RPMI7951 (cell line): ENCODE data around the gene MEF2B. TPM values are rescaled to one million over a fixed set of nuclear protein-coding genes. Genes with fewer than 3 reads are reported as not detected.
"Not testable (repeated sequence)": the region's sequence is repeated elsewhere in the genome, so short reads cannot be mapped to it uniquely, and the experiment has no call there.

Experiments used
- DNase-seq: peaks from one replicate; pipeline ENCODE4 v3.0.0-alpha.2; 2012; ENCODE audit warnings: low read depth
- total RNA-seq: library from RNA; depleted of rRNA; stranded (reverse); fragments of >200 nt; shearing (Covaris generic); gene quantifications from 2 replicates; pipeline ENCODE4 v1.2.3, GENCODE V29; 2014

MEF2B gene
- total RNA-seq, 1 experiment from 2014 or later: not detected

DNA sequence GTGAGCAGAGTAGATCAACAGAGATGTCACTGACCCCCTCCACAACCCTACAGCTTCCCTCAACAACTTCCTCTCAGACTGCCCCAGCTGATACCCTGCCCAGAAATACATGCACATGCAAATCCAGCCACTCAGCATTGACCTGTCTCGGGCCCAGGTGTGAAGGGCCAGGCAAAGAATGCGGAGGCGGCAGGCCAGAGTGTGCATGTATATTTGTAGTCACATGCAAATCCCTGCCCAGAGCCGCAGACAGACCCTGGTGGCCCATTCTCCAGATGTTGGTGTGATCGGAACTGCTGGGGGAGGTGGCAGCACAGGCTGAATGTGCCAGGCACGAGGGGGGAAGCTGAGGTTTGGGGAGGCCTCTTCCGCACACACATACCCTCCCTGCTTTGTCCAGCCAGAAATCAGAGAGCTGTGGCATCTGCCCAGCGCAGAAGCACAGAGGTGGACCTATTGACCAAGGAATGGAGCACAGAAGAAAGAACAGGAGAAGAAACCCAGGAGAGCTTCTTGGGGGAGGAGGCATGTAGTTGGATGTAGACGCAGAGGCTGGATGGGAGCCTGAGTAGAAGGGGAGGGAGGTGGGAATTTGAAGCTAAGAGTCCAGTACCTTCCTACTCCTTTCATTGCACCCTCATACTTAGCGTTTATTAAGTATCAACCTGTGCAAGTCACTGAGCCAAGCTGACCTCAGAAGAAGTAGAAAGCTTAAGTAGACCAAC is 14.4 kb downstream of the MEF2B start:
- DNase-seq: no peak

DNA sequence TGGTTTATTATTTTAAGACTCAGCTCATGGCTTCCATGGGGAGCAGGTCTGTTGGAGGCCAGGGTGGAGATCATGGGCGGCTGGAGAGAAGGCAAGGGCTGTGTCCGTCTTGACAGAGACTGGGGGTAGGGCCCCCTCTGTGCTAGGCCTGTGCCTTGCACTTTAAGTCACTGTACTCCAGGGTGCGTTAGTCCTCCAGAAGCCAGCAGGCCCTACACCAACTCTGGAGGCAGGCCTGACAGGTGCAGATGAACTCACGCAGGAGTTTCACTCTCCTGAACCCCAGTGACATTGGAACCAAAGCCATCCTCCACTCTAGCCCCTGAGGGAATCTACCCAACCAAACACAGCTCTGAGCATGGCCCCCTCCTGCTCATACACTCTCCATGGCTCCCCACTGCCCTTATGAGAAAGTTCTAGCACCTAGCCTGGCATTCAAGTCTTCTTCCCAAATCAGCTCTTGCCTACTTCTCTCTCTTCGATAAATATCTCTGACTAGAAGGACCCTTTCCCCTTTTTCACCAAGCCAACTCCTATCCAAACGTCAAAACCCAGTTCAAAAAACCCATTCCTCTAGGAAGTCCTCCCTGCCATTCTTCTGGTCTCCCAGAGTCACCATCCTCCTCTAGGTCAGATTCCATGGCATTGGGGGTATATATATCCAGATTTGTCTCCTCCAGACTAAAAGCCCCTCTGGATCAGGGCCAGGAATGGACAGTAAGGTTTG is 15.1 kb downstream of the MEF2B start:
- no peak for DNase-seq

DNA sequence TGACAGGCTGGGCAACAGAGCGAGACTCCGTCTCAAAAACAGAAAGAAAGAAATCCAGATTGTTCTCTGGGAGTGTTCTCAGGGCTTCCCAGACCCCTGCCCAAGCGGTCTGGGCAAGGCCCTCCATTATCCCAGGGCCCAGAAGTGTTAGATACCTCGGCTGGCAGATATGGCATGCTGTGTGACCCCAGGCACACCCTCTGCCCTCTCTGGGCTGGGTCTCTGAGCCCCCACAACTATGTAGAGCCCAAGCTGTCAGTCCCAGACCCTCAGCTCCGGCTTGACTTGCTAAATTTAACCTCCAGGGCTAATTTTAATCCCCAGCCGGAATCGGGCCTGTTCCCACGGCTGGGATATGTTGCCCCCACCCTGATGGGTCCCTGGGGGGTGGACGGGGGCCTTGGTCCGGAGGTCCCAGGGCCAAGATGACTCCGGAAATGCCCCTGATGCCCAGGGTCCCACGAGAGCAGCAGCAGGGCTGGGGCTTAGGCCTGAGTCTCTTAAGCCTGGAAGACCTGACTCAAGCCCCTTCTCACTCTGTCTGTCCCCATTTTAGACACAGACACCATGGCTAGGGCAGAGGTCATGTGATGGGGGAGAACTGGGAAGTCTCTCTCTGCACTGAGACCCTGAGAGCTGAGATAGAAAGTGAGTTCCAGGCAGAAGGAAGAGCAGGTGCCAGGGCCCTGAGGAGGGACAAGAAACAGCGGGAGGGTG is 17.2 kb downstream of the MEF2B start:
- no peak for DNase-seq

DNA sequence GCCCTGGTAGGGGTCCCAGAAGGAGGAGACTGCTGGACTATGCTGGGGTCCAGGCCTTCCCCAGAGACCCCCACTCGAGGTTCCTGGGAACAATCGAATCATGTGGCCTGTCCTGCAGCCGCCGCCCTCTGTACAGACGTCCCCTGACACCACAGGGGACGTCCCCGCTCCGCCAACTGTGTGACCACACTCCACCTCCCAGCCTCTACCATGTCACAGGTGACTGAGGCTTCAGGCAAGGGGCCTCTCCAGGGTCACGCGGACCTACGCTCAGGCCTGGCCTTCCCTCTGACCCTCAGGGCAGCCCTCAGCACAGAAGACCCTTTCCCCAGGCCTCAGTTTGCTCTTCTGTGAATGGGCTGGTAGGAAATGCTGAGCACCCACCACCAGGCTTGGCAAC is 18.6 kb downstream of the MEF2B start:
- DNase-seq: no peak

DNA sequence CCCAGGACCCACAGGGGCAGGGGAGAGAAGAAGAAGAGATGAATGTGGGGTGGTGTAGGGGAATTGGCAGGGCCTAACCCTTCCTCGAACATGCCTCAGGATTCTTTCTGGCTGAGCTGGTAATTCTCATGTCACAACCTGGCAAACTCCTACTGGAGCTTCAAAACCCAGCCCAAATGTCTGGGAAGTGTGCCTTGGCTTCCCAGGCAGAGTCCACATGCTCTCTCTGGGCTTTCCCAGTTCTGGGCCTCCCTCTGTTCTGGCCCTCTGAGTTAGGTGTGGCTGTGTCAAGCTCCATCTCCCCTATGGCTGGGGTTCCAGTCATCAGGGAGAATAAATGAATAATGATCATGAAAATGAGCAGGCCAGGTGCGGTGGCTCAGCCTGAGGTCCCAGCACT is 20.6 kb downstream of the MEF2B start:
- DNase-seq: no peak

DNA sequence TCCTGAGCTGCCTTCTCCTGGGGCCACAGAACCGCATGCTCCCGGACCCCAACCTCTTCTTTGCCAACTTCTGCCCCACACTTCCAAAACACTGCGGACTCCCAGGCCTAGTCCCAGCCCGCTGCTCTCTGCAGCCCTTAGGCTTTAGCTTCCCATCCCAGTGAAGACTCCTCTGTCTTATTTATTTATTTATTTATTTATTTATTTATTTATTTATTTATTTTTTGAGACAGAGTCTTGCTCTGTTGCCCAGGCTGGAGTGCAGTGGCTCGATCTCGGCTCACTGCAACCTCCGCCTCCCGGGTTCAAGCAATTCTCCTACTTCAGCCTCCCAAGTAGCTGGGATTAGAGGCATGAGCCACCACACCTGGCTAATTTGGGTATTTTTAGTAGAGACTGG is 21.6 kb downstream of the MEF2B start:
- not testable (repeated sequence) for DNase-seq

DNA sequence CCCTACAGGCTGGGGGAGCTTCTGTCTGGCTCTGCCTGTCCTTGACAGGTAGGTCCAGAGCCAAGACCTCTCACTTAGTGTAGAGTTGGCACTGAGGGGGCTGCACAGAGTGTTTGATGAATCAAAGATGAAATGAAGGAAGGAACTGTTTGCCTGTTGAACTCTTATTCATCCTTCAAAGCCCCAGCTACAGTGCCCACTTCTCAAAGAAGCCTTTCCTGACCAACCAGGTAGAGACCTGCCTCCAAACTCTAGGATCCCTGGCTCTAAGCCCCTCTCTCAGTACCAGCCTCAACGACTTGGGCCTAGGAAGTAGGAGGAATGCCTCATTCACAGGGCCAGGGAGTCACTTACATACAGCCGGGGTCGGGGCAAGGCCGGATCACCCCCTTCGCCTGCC is 22.7 kb downstream of the MEF2B start:
- DNase-seq: no peak

DNA sequence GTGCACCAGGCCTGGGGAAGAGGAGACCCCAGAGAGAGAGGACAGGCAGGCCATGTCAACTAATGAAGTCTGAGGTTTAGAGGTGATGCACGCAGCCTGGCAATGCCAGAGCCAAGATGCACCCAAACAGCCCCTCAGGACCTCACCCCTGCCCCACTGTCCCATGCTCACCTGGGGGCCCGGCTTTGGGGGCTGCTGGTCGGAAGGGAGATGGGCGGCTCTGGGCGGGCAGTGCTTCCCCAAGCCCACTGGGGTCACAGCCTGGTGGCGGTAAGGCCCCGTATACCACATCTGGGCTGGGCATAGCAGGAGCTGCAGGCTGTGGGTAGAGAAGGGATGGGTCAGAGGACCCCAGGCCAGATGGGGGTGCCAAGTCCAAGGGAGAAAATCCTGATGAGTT is 23.2 kb downstream of the MEF2B start:
- no peak for DNase-seq

DNA sequence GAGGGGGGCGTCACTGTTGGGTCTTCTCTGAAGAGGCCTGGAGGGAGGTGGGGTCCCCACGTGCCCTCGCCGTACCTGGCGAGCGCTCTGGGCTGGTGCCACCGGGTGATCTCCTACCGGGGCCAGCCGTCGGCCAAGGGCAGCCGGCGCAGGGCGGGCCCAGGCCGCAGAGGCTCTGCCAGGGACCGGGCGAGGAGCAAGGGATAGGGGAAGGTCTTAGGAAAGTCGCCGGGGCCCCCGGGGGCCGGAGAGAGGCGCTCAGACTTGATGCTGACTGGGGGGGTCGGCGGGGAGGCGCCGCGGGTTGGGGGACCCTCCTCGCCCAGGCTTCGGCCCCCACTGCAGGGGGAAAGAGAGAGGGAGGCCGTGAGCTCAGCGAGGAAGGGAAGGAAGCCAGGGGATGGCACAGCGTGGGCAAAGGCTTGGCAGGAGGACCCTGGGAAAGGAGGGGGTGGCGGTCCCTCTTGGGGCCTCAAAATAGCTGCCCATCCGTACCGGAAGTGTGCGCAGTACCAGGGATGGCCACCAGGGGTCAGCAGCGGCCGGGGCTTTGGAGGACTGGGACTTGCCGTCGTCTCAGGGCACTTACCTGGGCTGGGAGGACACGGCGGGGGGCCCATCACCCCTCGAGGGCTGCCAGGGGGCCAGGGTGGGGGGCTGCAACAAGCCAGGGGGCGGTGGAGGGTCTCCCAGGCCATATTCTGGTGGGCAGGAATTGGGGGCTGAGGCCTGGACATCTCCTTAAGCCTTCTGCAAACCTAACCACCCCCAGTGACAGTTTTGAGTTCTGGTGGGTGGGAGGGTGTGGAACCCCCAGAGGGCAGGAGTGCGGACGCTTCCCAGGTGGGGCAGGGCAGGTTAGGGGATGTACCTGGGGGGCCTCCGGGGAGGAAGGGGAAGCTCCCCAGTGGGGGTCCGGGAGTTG is 24.1 kb downstream of the MEF2B start:
- DNase-seq: peak; percentile 48

DNA sequence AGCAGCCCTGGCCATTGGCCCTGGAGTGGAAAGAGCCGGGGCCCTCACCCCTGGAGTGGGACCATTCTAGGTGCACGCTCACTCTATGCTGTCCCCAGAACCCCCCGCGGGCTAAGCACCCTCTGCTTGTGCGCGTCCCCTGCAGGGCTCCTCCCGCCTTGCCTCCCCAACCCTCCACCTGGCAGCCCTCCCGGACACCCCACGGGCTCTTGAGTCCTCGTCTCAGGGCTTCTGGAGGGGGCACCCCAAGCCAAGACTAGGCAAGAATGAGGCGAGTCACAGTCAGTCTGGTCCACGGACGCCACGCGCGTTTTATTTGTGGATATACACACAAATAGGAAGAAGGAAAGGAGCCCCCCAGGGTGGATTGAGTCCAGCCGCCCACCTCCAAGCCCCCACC is 24.8 kb downstream of the MEF2B start:
- DNase-seq: no peak

DNA sequence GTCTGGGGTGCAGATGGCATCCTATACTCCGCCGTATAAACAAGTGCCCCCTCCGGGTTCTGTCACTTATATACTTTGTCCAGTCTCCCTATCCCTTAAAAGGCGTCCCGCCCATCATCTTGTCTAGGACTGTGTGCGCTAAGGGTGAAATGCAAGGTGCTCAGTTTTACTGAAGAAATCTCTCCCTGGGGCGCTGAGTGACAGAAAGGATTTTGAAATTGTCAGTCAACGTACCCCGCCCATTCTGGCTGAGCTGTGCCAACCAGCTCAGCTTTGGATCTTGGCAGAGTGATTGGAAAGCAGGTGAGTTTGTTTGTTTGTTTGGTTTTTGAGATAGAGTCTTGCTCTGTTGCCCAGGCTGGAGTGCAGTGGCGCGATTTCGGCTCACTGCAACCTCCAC is 27.7 kb downstream of the MEF2B start:
- no peak for DNase-seq

DNA sequence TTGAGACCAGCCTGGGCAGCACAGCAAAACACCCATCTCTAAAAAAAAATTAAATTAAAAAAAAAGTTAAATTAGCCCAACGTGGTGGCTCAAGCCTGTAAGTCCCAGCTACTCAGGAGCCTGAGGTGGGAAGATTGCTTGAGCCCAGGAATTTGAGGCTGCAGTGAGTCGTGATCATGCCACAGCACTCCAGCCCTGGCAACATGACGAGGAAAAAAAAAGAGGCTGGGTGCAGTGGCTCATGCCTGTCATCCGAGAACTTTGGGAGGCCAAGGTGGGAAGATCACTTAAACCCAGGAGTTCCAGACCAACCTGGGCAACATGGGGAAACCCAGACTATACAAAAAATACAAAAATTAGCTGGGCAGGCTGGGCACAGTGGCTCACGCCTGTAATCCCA is 29.6 kb downstream of the MEF2B start:
- no peak for DNase-seq

DNA sequence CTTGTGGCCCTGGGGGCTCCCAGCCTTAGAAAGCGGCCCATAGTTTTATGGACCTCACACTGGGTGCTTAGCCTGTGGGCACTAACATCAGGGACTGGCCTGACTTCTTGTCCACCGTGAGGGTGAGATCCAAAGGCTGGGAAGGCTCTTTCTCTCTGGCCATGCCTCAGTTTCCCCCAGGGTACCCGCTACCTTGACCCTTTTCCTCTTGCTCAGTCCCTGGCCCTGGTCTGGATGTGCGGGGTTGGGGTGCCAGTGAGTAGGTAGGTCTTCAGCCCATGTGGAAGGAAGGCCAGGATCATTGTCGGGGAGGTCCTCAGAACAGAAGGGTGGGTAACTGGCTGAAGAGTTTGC is 30.2 kb downstream of the MEF2B start:
- DNase-seq: no peak

DNA sequence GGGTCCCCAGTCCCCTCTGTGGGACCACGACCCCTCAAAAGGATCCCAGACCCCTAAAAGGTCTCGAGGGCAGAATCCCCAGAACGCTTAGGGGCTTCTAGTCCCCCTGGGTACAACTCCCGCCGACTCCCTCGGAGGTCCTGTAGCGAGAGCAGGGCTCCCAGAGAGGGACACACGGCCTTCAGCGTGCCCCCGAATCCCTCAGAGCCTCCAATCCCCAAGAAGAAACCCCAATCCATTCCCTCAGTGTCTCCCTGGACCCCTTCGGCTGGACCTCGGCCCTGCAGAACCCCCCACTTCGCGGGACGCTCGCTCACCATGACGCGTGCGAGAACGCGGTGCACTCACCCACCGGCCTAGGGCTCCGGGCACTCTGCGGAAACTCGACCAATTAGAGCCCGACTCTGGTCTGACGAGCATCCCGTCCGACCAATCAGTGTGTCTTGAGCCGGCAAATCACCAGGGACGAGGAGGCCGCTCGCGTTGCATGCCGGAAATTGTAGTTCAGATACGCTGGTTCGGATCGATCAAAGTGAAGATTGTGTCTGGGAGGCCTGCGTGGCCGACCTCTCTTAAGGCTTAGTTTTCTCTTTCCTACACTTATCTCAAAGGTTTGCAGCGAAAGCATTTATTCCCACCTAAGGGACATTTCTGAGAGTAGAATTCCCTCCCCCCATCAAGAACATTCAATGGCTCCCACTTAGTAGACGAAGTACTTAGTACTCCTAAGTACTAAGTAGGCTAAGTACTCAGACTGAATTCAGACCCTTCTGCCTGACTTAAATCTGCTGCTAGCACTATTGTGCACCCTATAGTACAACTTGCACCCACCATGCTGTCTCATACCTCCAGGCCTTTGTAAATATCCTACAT is 31.7 kb downstream of the MEF2B start, which contains the start of gene TMEM161A:
Gene TMEM161A, minus strand, starts transcription at position 370 of the 873 bp plus-strand sequence. Its CDS starts 50 bp downstream, at position 320.
- peak; percentile 99 for DNase-seq

DNA sequence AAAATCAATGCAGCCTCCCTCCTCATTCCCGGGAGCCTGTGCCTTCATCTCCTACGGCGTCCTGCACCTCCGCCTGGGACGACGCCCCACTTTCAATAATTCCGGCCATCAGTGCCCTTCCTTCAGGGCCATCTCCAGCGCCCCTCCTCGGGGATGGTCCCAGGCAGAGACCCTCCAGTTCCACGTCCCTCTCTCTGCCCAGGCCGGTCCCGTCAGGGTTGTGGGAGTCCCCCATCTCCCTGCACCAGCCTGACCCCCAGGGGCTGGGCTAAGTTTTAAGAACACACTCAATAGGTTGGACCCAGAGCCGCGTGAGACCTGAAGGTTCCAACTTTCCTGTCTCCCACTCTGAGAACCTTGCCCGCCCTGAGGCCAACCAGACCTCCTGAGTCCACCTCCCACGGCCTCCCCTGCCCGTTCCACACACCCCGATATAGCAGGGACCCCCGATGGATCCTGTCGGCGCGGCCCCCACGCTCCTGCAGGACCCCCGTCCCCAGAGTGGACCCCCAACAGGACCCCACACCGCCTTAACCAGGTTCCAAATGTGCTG is 32.4 kb downstream of the MEF2B start:
- no peak for DNase-seq

DNA sequence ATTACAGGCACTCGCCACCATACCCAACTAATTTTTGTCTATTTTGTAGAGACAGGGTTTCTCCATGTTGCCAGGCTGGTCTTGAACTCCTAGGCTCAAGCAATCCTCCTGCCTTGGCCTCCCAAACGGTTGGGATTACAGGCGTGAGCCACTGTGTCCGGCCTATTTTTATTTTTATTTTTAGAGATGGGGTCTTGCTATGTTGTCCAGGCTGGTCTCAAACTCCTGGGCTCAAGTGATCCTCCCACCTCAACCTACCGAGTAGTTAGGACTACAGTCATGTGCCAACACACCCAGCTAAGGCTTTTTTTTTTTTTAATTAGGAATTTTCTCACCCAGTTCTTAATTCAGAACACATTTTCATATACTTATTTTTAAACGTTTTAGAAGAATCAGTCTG is 34.4 kb downstream of the MEF2B start:
- DNase-seq: not testable (repeated sequence)

DNA sequence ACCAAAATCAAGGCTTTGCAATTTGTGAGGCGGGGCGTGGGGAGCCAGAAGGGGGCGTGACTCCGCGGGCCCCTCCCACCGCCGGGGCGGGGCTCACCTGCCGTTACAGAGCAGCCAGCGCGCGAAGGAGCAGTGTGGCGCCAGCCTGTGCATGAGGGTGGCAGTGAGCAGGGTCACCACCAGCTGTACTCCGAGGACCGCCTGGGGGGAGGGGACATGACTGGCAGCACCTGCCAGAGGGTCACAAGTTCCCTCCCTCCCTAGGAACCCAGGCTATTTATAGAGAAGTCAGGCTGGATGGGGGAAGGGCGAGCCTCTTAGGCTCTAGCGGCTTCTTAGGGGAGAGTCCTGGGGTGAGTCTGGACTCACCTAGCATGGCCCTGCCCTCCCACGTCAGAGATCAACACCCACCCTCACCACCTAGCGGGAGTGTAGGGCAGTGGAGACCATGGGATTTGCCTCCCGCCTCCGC is 35.3 kb downstream of the MEF2B start:
- no peak for DNase-seq

DNA sequence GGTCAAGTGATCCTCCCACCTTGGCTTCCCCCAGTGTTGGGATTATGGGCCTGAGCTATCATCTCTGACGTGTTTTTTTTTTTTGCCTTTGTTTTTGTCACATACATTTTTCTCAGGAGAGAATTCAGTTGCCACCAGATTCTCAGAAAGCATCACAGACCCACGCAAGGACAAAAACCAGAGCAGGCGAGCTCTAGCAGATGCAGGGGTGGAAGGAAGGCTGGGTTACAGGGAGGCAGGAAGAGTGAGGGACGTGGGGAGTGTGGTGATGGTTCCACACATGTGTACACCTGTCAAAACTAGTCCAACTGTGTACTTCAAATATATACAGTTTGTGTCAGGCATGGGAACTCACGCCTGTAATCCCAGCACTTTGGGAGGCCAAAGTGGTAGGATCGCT is 36.1 kb downstream of the MEF2B start:
- no peak for DNase-seq

DNA sequence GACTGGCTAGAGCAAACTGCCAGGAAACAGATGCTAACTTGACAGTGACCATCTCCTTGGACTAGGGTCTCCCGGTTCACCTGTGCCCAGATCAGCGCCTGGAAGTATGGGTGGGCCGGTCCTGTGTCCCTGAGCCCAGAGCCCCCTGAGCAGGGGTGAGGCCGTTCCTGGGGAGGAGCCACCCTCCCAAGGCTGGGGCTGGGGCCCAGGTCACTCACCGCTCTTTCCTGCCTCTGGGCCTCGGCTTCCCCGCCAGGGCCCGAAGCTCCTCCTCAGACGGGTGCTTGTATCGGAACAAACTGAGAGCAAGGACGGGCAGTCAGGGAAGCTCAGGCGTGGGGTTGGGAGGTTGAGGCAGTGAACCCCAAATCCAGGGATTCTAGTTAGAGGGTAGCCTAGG is 37.2 kb downstream of the MEF2B start:
- DNase-seq: no peak

DNA sequence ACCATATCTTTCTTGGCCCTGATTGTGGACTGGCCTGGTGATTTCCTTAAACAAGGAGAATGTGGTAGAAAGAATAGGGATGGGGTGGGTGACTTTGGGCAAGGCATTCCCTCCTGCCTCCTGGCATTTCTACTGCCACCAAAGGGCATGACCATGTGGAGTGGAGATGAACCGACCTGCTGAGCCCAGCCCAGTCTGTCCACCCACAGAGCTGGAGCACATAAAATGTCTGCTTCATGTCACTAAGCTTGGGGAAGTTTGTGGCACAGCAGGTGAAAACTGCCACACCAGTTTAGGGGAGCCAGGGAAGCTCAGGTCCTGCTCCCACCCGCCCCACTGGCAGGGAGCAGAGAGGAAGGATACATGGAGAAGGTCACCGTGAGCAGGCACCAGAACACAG is 38.1 kb downstream of the MEF2B start:
- DNase-seq: no peak
